ENCODE data around the gene CD320.

DNA sequence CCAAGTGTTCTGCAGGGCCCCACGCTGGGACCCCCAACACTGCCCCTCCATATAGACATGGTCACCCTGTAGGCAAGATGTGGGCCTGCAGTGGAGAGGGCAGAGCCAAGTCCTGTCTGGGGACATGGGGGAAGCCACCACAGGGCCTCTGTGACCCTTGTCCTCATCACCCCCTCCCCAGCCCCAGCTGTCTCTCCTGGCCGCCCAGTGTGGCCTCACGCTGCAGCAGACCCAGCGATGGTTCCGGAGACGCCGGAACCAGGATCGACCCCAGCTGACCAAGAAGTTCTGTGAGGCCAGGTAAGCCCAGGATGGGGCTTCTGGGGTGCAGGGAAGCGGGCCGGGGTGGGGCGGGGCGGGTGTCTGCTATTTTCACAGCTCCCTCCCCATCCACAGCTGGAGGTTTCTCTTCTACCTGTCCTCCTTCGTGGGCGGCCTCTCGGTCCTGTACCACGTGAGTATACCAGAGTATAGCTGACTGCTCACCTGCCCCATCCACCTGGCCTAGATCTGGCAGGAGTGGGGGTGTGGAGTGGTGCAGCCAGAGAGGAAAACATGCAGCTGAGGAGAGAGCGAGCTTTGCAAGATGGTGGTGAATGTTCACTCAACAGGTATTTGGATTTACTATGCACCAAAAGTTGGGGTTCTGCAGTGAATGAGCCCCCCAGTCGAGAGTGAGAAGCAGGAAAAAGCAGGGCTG is 52.6 kb downstream of the CD320 start:
- TF ChIP-seq, protein P1, sequence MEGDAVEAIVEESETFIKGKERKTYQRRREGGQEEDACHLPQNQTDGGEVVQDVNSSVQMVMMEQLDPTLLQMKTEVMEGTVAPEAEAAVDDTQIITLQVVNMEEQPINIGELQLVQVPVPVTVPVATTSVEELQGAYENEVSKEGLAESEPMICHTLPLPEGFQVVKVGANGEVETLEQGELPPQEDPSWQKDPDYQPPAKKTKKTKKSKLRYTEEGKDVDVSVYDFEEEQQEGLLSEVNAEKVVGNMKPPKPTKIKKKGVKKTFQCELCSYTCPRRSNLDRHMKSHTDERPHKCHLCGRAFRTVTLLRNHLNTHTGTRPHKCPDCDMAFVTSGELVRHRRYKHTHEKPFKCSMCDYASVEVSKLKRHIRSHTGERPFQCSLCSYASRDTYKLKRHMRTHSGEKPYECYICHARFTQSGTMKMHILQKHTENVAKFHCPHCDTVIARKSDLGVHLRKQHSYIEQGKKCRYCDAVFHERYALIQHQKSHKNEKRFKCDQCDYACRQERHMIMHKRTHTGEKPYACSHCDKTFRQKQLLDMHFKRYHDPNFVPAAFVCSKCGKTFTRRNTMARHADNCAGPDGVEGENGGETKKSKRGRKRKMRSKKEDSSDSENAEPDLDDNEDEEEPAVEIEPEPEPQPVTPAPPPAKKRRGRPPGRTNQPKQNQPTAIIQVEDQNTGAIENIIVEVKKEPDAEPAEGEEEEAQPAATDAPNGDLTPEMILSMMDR (IDR thresholded peaks at IDR 0.05): no peak
- no peak for TF ChIP-seq POLR2A (IDR thresholded peaks at IDR 0.05)

Measured in lower leg skin (tissue), 3 donors.